ENCODE measurements around the gene STARD13. TPM values are rescaled to one million over a fixed set of nuclear protein-coding genes. Genes with fewer than 3 reads are reported as not detected.
"Not testable (repeated sequence)": the region's sequence is repeated elsewhere in the genome, so short reads cannot be mapped to it uniquely, and the experiment has no call there.

Gene STARD13
- total and polyA plus RNA-seq, 8 donors, result 21.9 to 43.6 (median 24.6) TPM

DNA sequence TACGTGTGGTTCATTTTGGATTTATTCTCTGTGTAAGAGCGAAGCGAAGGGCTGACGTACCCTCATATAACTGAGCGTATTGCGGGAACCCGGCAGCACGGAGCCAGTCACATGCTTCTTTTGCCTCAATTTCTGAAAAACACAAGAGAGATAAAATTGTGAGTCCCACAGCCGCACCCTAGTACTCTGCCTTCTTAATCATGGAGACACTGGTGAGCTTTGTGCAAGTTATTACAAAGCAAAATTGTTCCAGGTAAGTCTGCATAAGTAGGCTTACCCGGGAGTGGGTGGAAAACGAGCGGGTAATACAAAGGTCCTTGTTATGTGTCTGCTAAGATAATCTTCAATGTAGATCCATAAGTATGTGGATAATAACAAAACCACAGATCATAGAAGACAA is 118.1 kb downstream of the STARD13 start:
- no peaks in the 10 kb centered on the region for H3K27me3 ChIP-seq
- ATAC-seq, result no peak
- DNase-seq, result no peak
- H3K4me1 ChIP-seq, result no peaks in the 10 kb centered on the region
- peaks cover 0 to 24% of the 10 kb centered on the region in 2 donors for H3K36me3 ChIP-seq
- no peak overlapping the region for H3K4me3 ChIP-seq
- TF ChIP-seq, protein P1, sequence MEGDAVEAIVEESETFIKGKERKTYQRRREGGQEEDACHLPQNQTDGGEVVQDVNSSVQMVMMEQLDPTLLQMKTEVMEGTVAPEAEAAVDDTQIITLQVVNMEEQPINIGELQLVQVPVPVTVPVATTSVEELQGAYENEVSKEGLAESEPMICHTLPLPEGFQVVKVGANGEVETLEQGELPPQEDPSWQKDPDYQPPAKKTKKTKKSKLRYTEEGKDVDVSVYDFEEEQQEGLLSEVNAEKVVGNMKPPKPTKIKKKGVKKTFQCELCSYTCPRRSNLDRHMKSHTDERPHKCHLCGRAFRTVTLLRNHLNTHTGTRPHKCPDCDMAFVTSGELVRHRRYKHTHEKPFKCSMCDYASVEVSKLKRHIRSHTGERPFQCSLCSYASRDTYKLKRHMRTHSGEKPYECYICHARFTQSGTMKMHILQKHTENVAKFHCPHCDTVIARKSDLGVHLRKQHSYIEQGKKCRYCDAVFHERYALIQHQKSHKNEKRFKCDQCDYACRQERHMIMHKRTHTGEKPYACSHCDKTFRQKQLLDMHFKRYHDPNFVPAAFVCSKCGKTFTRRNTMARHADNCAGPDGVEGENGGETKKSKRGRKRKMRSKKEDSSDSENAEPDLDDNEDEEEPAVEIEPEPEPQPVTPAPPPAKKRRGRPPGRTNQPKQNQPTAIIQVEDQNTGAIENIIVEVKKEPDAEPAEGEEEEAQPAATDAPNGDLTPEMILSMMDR (IDR thresholded peaks at IDR 0.05), result no peak
- peaks cover 0 to 7% of the 10 kb centered on the region in 2 donors for H3K9me3 ChIP-seq
- H3K27ac ChIP-seq, result no peak overlapping the region
- intact Hi-C loops (cut with DNase I), result no loop called here

DNA sequence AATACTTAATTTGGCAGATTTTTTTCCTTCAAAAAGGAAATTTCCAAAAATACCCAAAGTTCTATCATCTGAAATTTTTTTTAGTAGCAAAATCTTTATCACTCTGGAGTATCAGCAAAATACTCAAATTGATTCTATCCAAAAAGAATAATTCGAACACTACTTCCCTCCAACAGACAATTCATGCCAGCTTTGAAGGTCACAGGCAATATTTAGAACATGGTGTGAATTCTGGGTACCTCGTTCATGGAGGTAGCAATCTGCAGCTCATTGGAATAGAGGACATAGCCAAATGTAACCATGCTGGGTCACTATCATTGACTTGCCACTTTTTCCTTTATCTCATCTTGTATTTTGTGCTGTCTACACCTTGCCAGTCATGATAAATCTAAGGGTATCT is 119.8 kb downstream of the STARD13 start:
- intact Hi-C loops (cut with DNase I), result no loop called here
- Histone ChIP-seq H3K4me3 (no peak overlapping the region), H3K9me3 (peaks cover 0 to 10% of the 10 kb centered on the region in 2 donors), H3K4me1 (no peaks in the 10 kb centered on the region), H3K27me3 (no peaks in the 10 kb centered on the region), H3K27ac (no peak overlapping the region), H3K36me3 (peaks cover 0 to 34% of the 10 kb centered on the region in 2 donors)
- ATAC-seq (no peak), DNase-seq (no peak)
- TF ChIP-seq, protein P1 (IDR thresholded peaks at IDR 0.05), result no peak

DNA sequence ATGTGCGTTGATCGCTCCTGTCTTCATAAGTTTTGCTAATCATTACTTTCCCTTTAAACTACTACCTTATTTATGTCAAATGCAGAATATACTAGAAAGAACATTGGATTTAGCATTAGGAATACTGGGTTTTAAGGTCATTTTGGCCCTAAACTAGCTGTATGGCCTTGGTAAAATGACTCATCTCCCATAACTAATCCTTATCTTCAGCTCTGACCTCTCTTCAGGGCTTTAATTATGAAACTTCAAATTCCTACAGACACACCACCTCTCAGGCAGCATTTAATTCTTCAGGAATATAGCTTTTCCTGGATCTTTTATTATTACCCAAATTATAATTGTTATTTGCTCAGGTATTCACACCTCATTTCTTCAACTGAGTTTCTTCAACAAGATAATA is 121.2 kb downstream of the STARD13 start:
- no peak overlapping the region for H3K4me3 ChIP-seq
- no peaks in the 10 kb centered on the region for H3K4me1 ChIP-seq
- intact Hi-C loops (cut with DNase I), result no loop called here
- peaks cover 0 to 10% of the 10 kb centered on the region in 2 donors for H3K9me3 ChIP-seq
- TF ChIP-seq, protein P1 (IDR thresholded peaks at IDR 0.05), result no peak
- H3K36me3 ChIP-seq, result peaks cover 0 to 34% of the 10 kb centered on the region in 2 donors
- ATAC-seq (no peak), DNase-seq (no peak)
- H3K27ac ChIP-seq, result no peak overlapping the region
- no peaks in the 10 kb centered on the region for H3K27me3 ChIP-seq

DNA sequence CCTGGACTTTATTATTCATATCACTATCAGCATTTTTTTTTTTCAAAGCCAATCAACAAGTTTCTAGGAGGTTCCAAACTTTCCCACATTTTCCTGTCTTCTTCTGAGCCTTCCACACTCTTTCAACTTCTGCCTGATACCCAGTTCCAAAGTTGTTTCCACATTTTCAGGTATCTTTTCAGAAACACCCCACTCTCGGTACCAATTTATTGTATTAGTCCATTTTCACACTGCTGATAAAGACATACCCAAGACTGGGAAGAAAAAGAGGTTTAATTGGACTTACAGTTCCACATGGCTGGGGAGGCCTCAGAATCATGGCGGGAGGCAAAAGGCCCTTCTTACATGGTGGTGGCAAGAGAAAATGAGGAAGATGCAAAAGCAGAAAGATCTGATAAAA is 122.8 kb downstream of the STARD13 start:
- ATAC-seq; H3K27ac ChIP-seq; DNase-seq; intact Hi-C loops (cut with DNase I); H3K4me3 ChIP-seq; H3K27me3 ChIP-seq; H3K4me1 ChIP-seq; H3K9me3 ChIP-seq: not testable (repeated sequence)
- H3K36me3 ChIP-seq, result peaks cover 0 to 44% of the 10 kb centered on the region in 2 donors

DNA sequence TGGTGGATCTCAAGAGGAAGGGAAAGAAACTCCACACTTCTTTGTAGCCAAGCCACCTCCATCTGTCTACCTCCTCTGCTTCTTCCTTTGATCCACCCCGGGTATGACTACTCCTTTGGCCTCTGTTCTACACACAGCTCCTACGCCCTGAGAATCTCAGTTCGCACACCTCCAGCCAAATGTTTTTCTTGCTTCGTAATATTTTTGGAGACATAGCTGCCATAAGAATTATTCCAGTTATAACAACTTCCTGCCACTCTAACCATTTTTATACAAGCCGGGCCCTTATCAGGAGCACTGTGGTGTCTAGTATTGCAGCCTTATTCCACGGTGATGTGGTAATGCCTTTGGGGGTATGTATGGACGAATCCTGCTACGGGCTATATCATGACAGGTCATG is 126.7 kb downstream of the STARD13 start:
- TF ChIP-seq, protein P1 (IDR thresholded peaks at IDR 0.05), result no peak
- Histone ChIP-seq H3K4me1 (peaks cover 0 to 6% of the 10 kb centered on the region in 2 donors), H3K4me3 (no peak overlapping the region), H3K9me3 (peaks cover 0 to 10% of the 10 kb centered on the region in 2 donors), H3K27me3 (no peaks in the 10 kb centered on the region), H3K36me3 (peaks cover 0 to 29% of the 10 kb centered on the region in 2 donors), H3K27ac (no peak overlapping the region)
- DNase-seq (no peak), ATAC-seq (no peak)
- intact Hi-C loops (cut with DNase I), result no loop called here

DNA sequence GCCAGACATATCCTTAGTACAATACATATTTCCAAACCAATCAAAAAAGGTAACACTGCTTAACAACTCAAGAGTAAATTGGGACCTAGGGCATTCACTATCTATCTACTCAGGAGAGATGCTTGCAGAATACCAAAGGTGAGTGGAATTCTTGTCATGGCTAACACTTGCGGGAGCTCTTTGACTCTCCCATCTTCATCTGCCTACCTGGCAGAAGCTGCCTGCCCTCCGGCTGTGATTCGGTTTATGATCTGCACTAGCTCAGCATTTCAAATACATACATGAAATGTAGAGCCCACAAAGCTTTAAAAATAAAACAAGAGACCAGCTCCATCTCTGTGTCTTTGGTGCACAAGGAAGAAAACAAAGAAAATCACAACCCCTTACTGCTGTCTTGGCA is 127.3 kb downstream of the STARD13 start:
- intact Hi-C loops (cut with DNase I), result no loop called here
- peaks cover 0 to 6% of the 10 kb centered on the region in 2 donors for H3K4me1 ChIP-seq
- no peak overlapping the region for H3K27ac ChIP-seq
- H3K27me3 ChIP-seq, result no peaks in the 10 kb centered on the region
- H3K9me3 ChIP-seq, result peaks cover 0 to 10% of the 10 kb centered on the region in 2 donors
- peaks cover 0 to 33% of the 10 kb centered on the region in 2 donors for H3K36me3 ChIP-seq
- TF ChIP-seq, protein P1 (IDR thresholded peaks at IDR 0.05), result no peak
- DNase-seq (no peak), ATAC-seq (no peak)
- H3K4me3 ChIP-seq, result no peak overlapping the region

Measured in left lung (tissue), 10 donors.